Fibroblast of pulmonary artery (primary cell): Measurements from ENCODE around the gene CASP10.
"Not testable (repeated sequence)": the region's sequence is repeated elsewhere in the genome, so short reads cannot be mapped to it uniquely, and the experiment has no call there.

Source experiments
- DNase-seq: peaks from one replicate; pipeline ENCODE4 v3.0.0-alpha.2; 2010; ENCODE audit warnings: low read depth
- H3K4me3 ChIP-seq: replicated peaks from 2 replicates; pipeline ENCODE4 v1.5.1; 2011; ENCODE audit warnings: low read depth, mild to moderate bottlenecking, control low read depth, low read length, moderate library complexity
- CTCF ChIP-seq: IDR thresholded peaks from 2 replicates; pipeline ENCODE4 v1.5.1; 2011; ENCODE audit warnings: mild to moderate bottlenecking, control low read depth, low read length, inconsistent platforms; ENCODE audit errors: missing control alignments

Gene CASP10

GRCh38 chr2:201139836-201140604, 42.9 kb upstream of the CASP10 start:
- no peak for TF ChIP-seq CTCF
- no peak for DNase-seq
- no peak overlapping the region for H3K4me3 ChIP-seq

- TF ChIP-seq CTCF = no peak
- no peak for DNase-seq
Measured at GRCh38 chr2:201144101-201145051, 38.6 kb upstream of the CASP10 start.

GRCh38 chr2:201148434-201148990, 34.4 kb upstream of the CASP10 start:
- no peak for DNase-seq
- no peak for TF ChIP-seq CTCF
- H3K4me3 ChIP-seq = no peak overlapping the region

More at GRCh38 chr2:201144101-201145051, 38.6 kb upstream of the CASP10 start:
- no peak overlapping the region for H3K4me3 ChIP-seq

GRCh38 chr2:201149064-201149820, 33.7 kb upstream of the CASP10 start:
- DNase-seq = peak; percentile 95
- H3K4me3 ChIP-seq = no peak overlapping the region
- TF ChIP-seq CTCF = no peak

GRCh38 chr2:201149821-201150165, 33.1 kb upstream of the CASP10 start:
- not testable (repeated sequence) for H3K4me3 ChIP-seq
- DNase-seq = peak; percentile 58

- no peak for DNase-seq
- no peak for TF ChIP-seq CTCF
- H3K4me3 ChIP-seq = no peak overlapping the region
Measured at GRCh38 chr2:201150454-201151020, 32.4 kb upstream of the CASP10 start.
